HepG2 (cell line): Measurements from ENCODE around the gene GRIN2C. TPM values are rescaled to one million over a fixed set of nuclear protein-coding genes. Genes with fewer than 3 reads are reported as not detected.

Experiments used
- HDAC6 ChIP-seq: fragments of 200-600 bp; sonication (generic); IDR thresholded peaks from 2 replicates; pipeline ENCODE4 v1.7.0; 2017; ENCODE audit warnings: mild to moderate bottlenecking, antibody characterized with exemption, low read length, low read depth
- REL ChIP-seq: sonication (generic); formaldehyde crosslinking; conservative IDR thresholded peaks from 2 replicates; pipeline ENCODE4 v1.8.0; 2022; ENCODE audit warnings: mild to moderate bottlenecking, missing genetic modification reagents, moderate library complexity
- SATB2 ChIP-seq: sonication (generic); formaldehyde crosslinking; IDR thresholded peaks from 2 replicates; pipeline ENCODE4 v1.5.0; 2020; ENCODE audit warnings: missing genetic modification reagents
- ZNF101 ChIP-seq: sonication (generic); formaldehyde crosslinking; IDR thresholded peaks from 2 replicates; pipeline ENCODE4 v1.4.0; 2020; ENCODE audit warnings: mild to moderate bottlenecking, low read depth, missing genetic modification reagents, borderline replicate concordance
- ZNF121 ChIP-seq: sonication (generic); formaldehyde crosslinking; IDR thresholded peaks from 2 replicates; pipeline ENCODE4 v1.5.0; 2020; ENCODE audit warnings: mild to moderate bottlenecking, missing genetic modification reagents
- ZNF468 ChIP-seq: sonication (generic); formaldehyde crosslinking; IDR thresholded peaks from 2 replicates; pipeline ENCODE4 v1.8.0; 2022; ENCODE audit warnings: mild to moderate bottlenecking, moderate library complexity, missing genetic modification reagents
- ZNF557 ChIP-seq: sonication (generic); formaldehyde crosslinking; IDR thresholded peaks from 2 replicates; pipeline ENCODE4 v1.4.0; 2020; ENCODE audit warnings: missing genetic modification reagents
- ZNF569 ChIP-seq: sonication (generic); formaldehyde crosslinking; IDR thresholded peaks from 2 replicates; pipeline ENCODE4 v1.5.0; 2020; ENCODE audit warnings: mild to moderate bottlenecking, missing genetic modification reagents, moderate library complexity, borderline replicate concordance
- ZNF589 ChIP-seq: sonication (generic); formaldehyde crosslinking; conservative IDR thresholded peaks from 2 replicates; pipeline ENCODE4 v1.8.0; 2022; ENCODE audit warnings: mild to moderate bottlenecking, moderate library complexity, missing genetic modification reagents
- ZNF614 ChIP-seq: IDR thresholded peaks from 2 replicates; pipeline ENCODE4 v1.6.1; 2018; ENCODE audit warnings: missing biosample characterization, missing genetic modification reagents, inconsistent platforms, borderline replicate concordance
- ZNF792 ChIP-seq: IDR thresholded peaks from 2 replicates; pipeline ENCODE4 v1.6.1; 2016
- polyA plus RNA-seq, 8 experiments: library from polyadenylated mRNA; depleted of rRNA in 3 of 8; stranded (reverse) in 7 of 8; unstranded in 1 of 8; fragments of >200 nt; fragmentation: Illumina TruSeq in 4 of 8; extraction: Trizol in 4 of 8; gene quantifications; 2 replicates each; pipeline versions ENCODE4 v1.2.1 to v1.2.3, GENCODE V29; 2011 to 2016; ENCODE audit warnings: low read depth in 4 of 8, missing spikeins in 1 of 8, mixed read lengths in 1 of 8; ENCODE audit not compliant: insufficient read depth in 1 of 8
- total RNA-seq, 5 experiments: library from RNA; depleted of rRNA; stranded (reverse); fragments of >200 nt; fragmentation: Illumina TruSeq; extraction: Trizol; gene quantifications; 2 replicates each; pipeline ENCODE4 v1.2.3, GENCODE V29; 2016; ENCODE audit warnings: low read depth in 1 of 5
- TF ChIP-seq, protein P1 (sequence below): sonication (generic); formaldehyde crosslinking; IDR thresholded peaks from 2 replicates; pipeline ENCODE4 v1.4.0; 2020; ENCODE audit warnings: missing genetic modification reagents, mild to moderate bottlenecking, borderline replicate concordance
- TF ChIP-seq, protein P2 (sequence below): sonication (generic); formaldehyde crosslinking; IDR thresholded peaks from 2 replicates; pipeline ENCODE4 v1.5.0; 2020; ENCODE audit warnings: mild to moderate bottlenecking, missing genetic modification reagents
- TF ChIP-seq, protein P3 (sequence below): sonication (generic); formaldehyde crosslinking; IDR thresholded peaks from 2 replicates; pipeline ENCODE4 v1.5.1; 2020; ENCODE audit warnings: mild to moderate bottlenecking, missing genetic modification reagents, borderline replicate concordance
- TF ChIP-seq, protein P4 (sequence below): sonication (generic); formaldehyde crosslinking; IDR thresholded peaks from 2 replicates; pipeline ENCODE4 v1.4.0; 2020; ENCODE audit warnings: missing genetic modification reagents; ENCODE audit errors: not compliant biosample characterization
- TF ChIP-seq, protein P5 (sequence below): sonication (generic); formaldehyde crosslinking; IDR thresholded peaks from 2 replicates; pipeline ENCODE4 v1.4.0; 2020; ENCODE audit warnings: missing genetic modification reagents, mild to moderate bottlenecking, borderline replicate concordance

Gene GRIN2C
- total and polyA plus RNA-seq, 2 of the 13 experiments (the other 11 are each of a cell fraction or from before 2014, with no cell fraction given): 0.03 to 0.11 TPM

DNA sequence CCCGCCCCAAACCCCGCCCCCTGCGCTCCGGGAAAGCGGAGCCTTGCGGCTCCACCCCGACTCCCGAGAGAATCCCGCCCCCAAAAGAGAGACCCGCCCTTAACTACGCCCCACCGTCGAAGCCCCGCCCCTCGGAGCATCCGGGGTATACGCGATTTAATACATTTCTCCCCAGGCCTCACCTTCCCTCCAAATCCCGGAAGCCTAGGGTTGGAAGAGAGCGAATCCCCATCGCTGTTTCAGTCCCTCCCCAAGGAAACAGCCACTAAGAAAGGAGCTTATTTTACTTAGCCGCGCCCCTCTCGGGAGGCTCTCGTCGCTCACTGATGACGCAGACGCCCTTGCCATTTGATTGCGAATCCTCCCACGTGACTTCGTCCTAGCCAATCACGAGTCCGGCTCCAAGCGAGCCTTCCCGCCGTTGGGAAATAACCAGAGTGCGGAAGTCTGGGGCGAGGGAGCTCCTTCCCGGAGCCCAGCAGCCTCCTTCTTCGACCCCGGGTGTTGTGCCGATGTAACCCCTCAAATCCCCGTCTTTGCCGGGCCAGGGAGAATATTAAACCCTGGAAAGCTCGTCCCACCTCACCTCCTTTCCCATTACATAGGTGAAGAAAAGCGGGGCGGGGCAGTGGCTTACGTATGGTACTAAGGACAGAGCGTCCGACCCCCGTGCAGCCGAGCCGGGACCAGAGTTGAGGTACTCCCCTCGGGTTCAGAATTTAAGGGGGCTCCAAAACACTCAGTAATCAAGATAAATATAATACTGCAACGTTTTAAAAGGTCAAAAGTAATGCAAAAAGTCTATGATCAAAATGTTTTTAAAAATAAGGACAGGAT lies 13.6 kb upstream of the GRIN2C start (continued):
- TF ChIP-seq, protein P1, sequence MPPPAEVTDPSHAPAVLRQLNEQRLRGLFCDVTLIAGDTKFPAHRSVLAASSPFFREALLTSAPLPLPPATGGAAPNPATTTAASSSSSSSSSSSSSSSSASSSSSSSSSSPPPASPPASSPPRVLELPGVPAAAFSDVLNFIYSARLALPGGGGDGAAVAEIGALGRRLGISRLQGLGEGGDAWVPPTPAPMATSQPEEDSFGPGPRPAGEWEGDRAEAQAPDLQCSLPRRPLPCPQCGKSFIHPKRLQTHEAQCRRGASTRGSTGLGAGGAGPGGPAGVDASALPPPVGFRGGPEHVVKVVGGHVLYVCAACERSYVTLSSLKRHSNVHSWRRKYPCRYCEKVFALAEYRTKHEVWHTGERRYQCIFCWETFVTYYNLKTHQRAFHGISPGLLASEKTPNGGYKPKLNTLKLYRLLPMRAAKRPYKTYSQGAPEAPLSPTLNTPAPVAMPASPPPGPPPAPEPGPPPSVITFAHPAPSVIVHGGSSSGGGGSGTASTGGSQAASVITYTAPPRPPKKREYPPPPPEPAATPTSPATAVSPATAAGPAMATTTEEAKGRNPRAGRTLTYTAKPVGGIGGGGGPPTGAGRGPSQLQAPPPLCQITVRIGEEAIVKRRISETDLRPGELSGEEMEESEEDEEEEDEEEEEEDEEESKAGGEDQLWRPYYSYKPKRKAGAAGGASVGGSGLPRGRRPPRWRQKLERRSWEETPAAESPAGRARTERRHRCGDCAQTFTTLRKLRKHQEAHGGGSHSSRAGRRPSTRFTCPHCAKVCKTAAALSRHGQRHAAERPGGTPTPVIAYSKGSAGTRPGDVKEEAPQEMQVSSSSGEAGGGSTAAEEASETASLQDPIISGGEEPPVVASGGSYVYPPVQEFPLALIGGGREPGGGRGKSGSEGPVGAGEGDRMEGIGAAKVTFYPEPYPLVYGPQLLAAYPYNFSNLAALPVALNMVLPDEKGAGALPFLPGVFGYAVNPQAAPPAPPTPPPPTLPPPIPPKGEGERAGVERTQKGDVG (CRISPR knock-in tag): no peak
- peak; percentile 26; the same call in 1 of the 2 replicates for TF ChIP-seq ZNF589 (CRISPR knock-in tag)
- no peak for TF ChIP-seq ZNF468
- TF ChIP-seq HDAC6: no peak
- TF ChIP-seq ZNF121 (CRISPR knock-in tag): no peak
- TF ChIP-seq, protein P2, sequence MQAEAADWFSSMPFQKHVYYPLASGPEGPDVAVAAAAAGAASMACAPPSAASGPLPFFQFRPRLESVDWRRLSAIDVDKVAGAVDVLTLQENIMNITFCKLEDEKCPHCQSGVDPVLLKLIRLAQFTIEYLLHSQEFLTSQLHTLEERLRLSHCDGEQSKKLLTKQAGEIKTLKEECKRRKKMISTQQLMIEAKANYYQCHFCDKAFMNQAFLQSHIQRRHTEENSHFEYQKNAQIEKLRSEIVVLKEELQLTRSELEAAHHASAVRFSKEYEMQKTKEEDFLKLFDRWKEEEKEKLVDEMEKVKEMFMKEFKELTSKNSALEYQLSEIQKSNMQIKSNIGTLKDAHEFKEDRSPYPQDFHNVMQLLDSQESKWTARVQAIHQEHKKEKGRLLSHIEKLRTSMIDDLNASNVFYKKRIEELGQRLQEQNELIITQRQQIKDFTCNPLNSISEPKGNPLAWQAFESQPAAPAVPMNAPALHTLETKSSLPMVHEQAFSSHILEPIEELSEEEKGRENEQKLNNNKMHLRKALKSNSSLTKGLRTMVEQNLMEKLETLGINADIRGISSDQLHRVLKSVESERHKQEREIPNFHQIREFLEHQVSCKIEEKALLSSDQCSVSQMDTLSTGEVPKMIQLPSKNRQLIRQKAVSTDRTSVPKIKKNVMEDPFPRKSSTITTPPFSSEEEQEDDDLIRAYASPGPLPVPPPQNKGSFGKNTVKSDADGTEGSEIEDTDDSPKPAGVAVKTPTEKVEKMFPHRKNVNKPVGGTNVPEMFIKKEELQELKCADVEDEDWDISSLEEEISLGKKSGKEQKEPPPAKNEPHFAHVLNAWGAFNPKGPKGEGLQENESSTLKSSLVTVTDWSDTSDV: no peak
- no peak; the same call in 1 of the 2 replicates for TF ChIP-seq ZNF792
- TF ChIP-seq, protein P3, sequence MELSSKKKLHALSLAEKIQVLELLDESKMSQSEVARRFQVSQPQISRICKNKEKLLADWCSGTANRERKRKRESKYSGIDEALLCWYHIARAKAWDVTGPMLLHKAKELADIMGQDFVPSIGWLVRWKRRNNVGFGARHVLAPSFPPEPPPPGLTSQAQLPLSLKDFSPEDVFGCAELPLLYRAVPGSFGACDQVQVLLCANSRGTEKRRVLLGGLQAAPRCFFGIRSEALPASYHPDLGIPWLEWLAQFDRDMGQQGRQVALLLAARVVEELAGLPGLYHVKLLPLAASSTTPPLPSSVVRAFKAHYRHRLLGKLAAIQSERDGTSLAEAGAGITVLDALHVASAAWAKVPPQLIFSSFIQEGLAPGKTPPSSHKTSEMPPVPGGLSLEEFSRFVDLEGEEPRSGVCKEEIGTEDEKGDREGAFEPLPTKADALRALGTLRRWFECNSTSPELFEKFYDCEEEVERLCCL: no peak
- no peak; the same call in 1 of the 2 replicates for TF ChIP-seq ZNF614 (CRISPR knock-in tag)
- peak; percentile 80; the same call in 1 of the 2 replicates for TF ChIP-seq ZNF557 (CRISPR knock-in tag)
- TF ChIP-seq, protein P4, sequence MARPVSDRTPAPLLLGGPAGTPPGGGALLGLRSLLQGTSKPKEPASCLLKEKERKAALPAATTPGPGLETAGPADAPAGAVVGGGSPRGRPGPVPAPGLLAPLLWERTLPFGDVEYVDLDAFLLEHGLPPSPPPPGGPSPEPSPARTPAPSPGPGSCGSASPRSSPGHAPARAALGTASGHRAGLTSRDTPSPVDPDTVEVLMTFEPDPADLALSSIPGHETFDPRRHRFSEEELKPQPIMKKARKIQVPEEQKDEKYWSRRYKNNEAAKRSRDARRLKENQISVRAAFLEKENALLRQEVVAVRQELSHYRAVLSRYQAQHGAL: no peak
- TF ChIP-seq ZNF569 (CRISPR knock-in tag): 0 out of 2 replicates have a peak, but pooled peaks have one; percentile 29
- TF ChIP-seq, protein P5, sequence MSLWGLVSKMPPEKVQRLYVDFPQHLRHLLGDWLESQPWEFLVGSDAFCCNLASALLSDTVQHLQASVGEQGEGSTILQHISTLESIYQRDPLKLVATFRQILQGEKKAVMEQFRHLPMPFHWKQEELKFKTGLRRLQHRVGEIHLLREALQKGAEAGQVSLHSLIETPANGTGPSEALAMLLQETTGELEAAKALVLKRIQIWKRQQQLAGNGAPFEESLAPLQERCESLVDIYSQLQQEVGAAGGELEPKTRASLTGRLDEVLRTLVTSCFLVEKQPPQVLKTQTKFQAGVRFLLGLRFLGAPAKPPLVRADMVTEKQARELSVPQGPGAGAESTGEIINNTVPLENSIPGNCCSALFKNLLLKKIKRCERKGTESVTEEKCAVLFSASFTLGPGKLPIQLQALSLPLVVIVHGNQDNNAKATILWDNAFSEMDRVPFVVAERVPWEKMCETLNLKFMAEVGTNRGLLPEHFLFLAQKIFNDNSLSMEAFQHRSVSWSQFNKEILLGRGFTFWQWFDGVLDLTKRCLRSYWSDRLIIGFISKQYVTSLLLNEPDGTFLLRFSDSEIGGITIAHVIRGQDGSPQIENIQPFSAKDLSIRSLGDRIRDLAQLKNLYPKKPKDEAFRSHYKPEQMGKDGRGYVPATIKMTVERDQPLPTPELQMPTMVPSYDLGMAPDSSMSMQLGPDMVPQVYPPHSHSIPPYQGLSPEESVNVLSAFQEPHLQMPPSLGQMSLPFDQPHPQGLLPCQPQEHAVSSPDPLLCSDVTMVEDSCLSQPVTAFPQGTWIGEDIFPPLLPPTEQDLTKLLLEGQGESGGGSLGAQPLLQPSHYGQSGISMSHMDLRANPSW (CRISPR knock-in tag): no peak
- TF ChIP-seq ZNF101 (CRISPR knock-in tag): no peak
- no peak for TF ChIP-seq SATB2 (CRISPR knock-in tag)
- no peak for TF ChIP-seq REL (CRISPR knock-in tag)
